Measurements from ENCODE around the gene MYH11. TPM values are rescaled to one million over a fixed set of nuclear protein-coding genes. Genes with fewer than 3 reads are reported as not detected.
"Not testable (repeated sequence)": the region's sequence is repeated elsewhere in the genome, so short reads cannot be mapped to it uniquely, and the experiment has no call there.

Gene MYH11
- polyA plus RNA-seq, 1 donor: 11.2 TPM

- no peak for DNase-seq
Measured at GRCh38 chr16:15660203-15660601, 196.6 kb downstream of the MYH11 start.

- DNase-seq: no peak
Measured at GRCh38 chr16:15658556-15658955, 198.3 kb downstream of the MYH11 start.

GRCh38 chr16:15658149-15658548 lies 198.7 kb downstream of the MYH11 start:
- no peak for DNase-seq

GRCh38 chr16:15655561-15655960 lies 201.3 kb downstream of the MYH11 start:
- not testable (repeated sequence) for DNase-seq

GRCh38 chr16:15654591-15654990 lies 202.2 kb downstream of the MYH11 start:
- DNase-seq: no peak

- no peak for DNase-seq
Measured at GRCh38 chr16:15653227-15653626, 203.6 kb downstream of the MYH11 start.

Other genes starting within 250 kb of the MYH11 start
- gene MARF1, start 213.9 kb downstream of the MYH11 start, polyA plus RNA-seq (ENCODE audit: insufficient read length): 38.6 TPM
- gene NDE1, start 206.8 kb downstream of the MYH11 start, polyA plus RNA-seq (ENCODE audit: insufficient read length): 23.0 TPM
- 20.6 TPM for gene CEP20, start 31.6 kb upstream of the MYH11 start, polyA plus RNA-seq (ENCODE audit: insufficient read length)
- 4.5 TPM for gene ABCC1, start 92.6 kb upstream of the MYH11 start, polyA plus RNA-seq (ENCODE audit: insufficient read length)

Measured in hindlimb muscle (tissue), 1 donor.